GM19240 (cell line): Measurements from ENCODE around the gene CDH26.
"Not testable (repeated sequence)": the region's sequence is repeated elsewhere in the genome, so short reads cannot be mapped to it uniquely, and the experiment has no call there.

Experiments
- DNase-seq: peaks from one replicate; pipeline ENCODE4 v3.0.0; 2011; ENCODE audit warnings: low spot score; ENCODE audit not compliant: insufficient read length

Gene CDH26

GRCh38 chr20:59940956-59941294, 17.3 kb upstream of the CDH26 start:
- DNase-seq: no peak

DNA sequence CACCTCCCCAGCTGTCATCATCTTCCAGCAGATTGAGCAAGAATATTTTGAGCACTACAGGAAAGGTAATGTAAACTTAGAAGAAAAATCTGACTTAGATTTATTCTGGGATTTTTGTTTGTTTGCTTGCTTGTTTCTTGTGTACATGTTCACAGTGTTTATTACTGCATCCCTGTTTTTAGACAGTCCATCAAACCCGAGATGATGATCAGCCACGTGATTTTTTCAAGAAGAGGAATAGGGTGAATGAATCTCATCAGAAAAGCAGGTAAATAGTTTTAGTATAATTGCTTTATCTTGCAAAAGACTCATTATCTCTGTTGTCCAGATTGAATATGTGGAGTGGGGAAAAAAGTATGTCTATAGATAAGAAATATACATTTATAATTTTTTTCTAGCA, 16.0 kb upstream of the CDH26 start:
- no peak for DNase-seq

- no peak for DNase-seq
Observed at GRCh38 chr20:59944726-59945125, 13.5 kb upstream of the CDH26 start.

DNA sequence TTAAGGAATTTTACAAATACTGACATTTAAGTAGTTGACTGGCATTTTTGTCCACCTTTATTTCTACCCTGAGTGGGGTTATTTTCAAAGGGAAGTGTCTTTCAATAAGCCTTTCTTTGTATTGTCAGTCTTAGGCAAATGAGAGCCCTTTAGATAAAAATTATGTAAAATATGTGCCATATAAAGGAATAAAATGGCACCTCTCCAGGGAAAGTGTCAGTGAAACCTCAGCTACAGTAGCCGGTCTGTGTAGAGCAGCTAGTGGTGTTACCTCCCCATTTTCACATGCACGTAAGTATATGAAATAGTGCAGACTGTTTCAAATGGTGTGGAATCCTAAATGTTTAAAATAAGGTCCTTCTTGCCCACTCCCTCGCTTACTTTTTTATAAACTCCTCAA, 13.0 kb upstream of the CDH26 start:
- DNase-seq: no peak

GRCh38 chr20:59945731-59946130, 12.5 kb upstream of the CDH26 start:
- DNase-seq: no peak

GRCh38 chr20:59947376-59947775, 10.8 kb upstream of the CDH26 start:
- DNase-seq: no peak

GRCh38 chr20:59948212-59948611, 10.0 kb upstream of the CDH26 start:
- no peak for DNase-seq

GRCh38 chr20:59948828-59949720, 9.1 kb upstream of the CDH26 start:
- DNase-seq: no peak

GRCh38 chr20:59949911-59950310, 8.3 kb upstream of the CDH26 start:
- DNase-seq: no peak

DNA sequence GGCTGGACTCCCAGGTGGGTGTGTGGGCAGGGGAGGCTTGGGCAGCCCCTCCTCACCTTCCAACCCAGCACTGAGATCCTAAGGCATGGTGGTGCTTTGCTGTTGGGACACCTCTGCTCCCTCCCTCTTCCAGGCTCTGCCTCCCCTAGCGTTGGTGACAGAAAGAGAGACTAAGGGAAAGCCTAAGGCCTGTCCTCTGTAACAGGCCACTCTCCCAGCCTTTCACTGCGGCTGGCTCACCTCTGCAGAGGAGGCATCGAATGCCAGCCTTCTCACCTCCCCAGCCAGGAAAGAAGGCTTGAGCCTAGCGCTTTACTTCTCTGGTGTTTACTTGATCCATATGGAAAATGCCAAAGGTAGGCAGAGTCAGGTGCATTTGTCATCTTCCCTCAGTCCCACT, 3.5 kb upstream of the CDH26 start:
- no peak for DNase-seq

GRCh38 chr20:59955131-59955796, 3.0 kb upstream of the CDH26 start:
- DNase-seq: no peak

GRCh38 chr20:59957568-59957967, 655 bp upstream of the CDH26 start:
- DNase-seq: not testable (repeated sequence)

GRCh38 chr20:59958626-59959025, 403 bp downstream of the CDH26 start:
- DNase-seq: no peak

DNA sequence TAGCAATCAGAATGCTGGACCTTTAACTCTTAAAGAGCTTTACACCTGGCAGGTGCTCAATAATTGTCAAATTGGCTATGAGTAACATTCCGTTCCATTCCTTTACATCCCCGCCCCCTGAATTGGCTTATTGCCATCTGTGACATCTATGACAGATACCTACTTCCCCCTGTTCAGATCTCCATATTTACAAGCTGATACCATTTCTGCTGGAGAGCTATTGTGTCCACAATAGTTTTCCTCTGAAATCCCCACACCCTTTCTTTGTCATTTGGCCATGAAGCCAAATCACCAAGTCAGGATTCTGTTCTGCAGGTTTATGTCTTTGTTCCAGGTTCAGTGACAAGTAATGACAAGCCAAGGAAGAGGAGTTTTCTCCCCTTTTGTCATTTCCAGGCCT, 3.2 kb downstream of the CDH26 start:
- no peak for DNase-seq

DNA sequence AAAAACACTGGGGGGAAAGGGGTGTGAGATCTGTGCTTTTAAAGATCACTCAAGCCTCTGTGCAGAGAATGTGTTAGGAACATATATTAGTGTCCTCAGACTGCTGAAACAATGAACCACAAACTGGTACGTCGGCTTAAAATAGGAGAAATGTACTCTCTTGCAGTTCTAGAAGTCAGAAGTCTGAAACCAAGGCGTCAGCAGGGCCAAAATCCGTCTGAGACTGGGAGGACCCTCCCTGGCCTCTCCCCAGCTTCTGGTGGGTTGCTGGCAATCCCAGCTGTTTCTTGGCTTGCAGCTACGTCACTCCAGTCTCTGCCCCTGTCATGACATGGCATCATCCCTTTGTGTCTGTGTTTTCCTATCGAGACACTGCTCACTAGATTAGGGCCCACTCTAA, 3.9 kb downstream of the CDH26 start:
- DNase-seq: no peak

DNA sequence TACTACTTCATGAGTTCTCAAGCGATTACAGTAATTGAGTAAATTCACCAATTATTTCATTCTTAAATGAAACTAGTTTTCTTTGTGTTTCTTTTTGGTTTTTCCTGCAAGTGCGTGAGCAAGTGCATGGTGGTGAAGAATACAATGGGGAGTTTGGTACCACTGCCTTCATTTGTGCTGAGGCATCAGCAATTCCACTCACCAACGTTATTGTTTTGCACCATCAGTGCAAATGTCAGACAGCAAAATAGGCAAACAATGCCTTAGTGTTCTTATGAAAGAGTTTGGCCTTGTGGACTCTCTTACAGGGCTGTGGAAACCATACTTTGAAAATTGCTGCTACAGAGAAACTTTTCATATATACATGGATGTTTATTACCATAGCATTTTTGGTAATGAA, 8.2 kb downstream of the CDH26 start:
- DNase-seq: no peak

GRCh38 chr20:59971428-59971827, 13.2 kb downstream of the CDH26 start:
- DNase-seq: no peak

DNA sequence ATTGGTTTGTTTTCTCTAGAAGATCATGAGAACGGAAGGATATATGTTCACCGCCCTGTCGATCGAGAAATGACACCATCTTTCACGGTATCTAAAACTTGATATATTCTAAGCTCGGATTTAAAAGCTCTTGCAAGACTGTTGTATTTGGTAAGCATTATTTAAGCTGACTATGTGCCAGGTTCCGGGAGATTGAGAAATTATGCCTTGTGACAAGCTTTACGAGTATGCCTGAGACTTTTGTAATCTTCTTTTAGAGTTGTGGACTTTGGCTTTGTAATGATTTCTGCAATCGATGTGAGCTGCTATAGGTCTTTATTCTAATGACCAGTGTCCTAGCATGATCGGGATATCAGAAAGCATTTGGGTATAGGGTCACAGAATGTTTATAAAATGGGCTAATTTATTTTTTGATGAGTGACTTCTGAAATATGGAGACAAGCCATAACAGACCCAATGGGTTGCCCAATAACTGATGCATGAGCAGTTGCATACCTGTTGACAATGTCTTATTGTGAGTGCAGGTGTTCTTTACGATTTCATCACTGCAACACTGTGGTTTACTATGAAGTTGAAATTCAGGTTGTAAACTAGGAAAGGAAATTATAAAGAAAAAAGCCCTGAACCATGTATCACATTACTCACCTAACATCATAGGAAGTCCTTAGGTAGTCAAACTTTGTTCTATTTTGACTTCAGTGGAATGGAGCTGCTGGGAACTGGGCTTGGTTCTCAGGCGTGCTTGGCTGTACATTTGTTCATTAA, 14.0 kb downstream of the CDH26 start:
- no peak for DNase-seq

- DNase-seq: no peak
Observed at GRCh38 chr20:59976156-59976782, 18.0 kb downstream of the CDH26 start.

DNA sequence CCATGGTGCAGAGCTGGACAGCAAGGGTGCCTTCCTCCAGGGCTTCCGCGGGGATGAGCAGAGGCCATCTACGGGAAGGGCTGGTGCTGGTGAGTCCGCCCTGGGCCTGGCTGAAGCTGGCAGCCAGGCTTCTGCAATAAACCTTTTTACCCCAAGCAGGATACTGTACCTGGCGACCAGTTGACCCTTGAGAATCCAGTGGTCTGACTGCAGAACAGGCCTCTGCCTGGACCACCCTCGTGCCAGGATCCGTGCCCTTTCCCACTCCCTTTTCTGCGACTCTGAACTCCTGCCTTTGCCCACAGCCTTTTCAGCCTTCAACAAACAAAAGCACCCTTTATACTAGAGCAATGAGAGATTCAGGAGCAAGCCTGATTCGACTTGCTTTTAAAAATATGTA, 18.9 kb downstream of the CDH26 start:
- no peak for DNase-seq

GRCh38 chr20:59983076-59983475, 24.9 kb downstream of the CDH26 start:
- DNase-seq: no peak

DNA sequence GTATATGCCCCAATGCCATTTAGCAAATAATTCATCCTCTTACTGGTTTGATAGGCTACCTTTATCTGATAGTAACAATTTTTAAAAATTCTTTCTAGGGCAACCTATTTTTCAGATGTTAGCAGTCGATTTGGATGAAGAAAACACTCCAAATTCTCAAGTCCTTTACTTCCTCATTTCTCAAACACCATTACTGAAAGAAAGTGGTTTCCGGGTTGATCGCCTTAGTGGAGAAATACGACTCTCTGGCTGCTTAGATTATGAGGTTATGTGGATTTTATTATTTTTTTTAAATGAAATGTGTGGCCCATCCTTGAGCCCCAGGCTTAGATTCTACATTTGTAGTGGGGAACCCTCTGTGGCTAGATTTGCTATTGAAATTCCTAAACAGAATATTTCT, 26.3 kb downstream of the CDH26 start:
- no peak for DNase-seq
